HG02642 (cell line): ENCODE data around the gene GABBR2.
"Not testable (repeated sequence)": the region's sequence is repeated elsewhere in the genome, so short reads cannot be mapped to it uniquely, and the experiment has no call there.

Experiments
- ATAC-seq: cut with Tn5 transposase; IDR thresholded peaks from one replicate; pipeline ENCODE4 v1.9.1; 2021; ENCODE audit warnings: mild to moderate bottlenecking; ENCODE audit not compliant: unreplicated experiment, poor library complexity

GABBR2 gene

GRCh38 chr9:98530275-98530674, 178.5 kb downstream of the GABBR2 start:
- ATAC-seq: no peak

- no peak for ATAC-seq
Measured at GRCh38 chr9:98529841-98530240, 178.9 kb downstream of the GABBR2 start.

DNA sequence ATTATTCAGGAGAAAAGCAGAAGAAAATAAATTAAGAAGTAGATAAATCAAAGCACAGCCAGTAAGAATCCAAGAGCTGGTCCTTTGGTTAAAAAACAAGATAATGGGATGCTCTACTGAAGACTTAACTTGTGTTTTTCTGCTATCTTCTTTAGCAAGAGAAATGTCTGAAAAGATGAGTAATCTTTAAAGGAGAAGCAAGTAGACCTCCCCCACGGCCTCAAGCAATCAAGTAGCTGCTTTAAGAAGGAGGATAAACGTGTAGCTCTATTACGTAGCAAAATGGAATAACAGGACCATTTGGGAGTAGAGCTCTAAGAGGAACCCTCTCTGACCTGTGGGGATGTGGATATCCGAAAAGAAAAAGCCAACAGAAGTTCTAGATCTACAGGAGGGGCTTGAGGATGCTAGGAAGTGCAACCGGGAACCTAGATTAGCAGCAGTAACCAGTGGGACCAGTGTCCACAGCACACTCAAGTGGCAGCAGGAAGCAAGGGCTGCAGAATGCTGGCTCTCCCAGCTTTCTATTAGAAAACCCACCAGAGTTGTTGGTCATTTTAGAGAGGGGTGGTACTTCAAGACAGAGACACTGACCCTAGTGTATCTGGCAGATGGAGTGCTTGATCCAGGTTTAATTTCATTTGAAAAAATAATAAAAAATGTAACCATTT, 185.4 kb downstream of the GABBR2 start:
- no peak for ATAC-seq

GRCh38 chr9:98522487-98522886, 186.2 kb downstream of the GABBR2 start:
- no peak for ATAC-seq

GRCh38 chr9:98521141-98521540, 187.6 kb downstream of the GABBR2 start:
- no peak for ATAC-seq

- no peak for ATAC-seq
Measured at GRCh38 chr9:98520221-98520960, 188.3 kb downstream of the GABBR2 start.

DNA sequence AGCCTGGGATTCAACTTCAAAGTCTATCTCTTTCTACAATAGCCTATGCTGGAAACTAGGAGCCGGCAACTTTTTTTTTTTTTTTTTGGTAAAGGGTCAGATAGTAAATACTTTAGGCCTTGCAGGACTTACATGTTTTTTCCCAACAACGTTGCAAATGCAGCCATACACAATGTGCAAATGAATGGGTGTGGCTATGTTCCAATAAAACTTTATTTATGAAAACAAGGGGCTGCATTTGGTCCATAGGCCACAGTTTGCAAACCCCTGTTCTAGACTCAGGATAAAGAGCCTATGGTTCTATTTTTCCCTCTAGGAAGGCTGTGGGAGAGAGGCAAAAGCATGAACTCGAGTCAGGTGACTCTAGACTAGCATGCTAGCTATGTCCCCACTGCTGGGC, 189.1 kb downstream of the GABBR2 start:
- no peak for ATAC-seq

DNA sequence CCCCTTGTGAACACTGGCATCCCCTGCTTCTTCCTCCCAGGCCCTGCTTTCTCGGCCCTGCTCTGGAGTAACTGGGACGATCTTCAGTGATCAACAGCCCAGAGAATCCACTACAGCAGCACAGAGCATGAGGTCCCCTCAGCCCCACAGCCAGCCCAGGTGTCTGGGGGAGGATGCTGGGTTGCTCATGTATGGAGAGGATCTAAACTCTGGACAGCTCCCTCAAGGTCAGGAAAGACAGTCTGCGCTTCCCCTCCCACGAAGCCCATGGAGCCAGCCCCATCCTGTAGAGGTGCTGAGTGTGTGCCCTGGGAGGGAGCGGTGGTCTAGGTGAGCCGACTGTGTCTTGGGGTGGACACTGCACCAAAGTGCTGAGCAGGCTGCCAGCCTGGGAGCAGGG, 190.2 kb downstream of the GABBR2 start:
- no peak for ATAC-seq

DNA sequence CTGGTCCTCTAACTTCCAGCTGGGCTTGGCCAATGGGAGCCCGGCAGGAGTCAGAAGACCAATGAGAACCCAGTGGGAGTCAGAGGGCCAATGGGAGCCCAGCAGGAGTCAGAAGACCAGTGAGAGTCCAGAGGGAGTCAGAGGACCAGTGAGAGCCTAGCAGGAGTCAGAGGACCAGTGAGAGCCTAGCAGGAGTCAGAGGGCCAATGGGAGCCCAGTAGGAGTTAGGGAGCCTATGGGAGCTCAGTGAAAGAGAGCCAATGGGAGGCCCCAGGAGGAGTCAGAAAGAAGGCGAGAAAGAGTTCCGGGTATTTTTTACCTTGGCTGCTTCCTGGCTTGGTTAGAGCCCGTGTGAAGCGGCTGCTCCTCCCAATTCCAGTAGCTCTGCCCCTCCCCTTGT, 191.0 kb downstream of the GABBR2 start:
- no peak for ATAC-seq

GRCh38 chr9:98516897-98517503, 191.7 kb downstream of the GABBR2 start:
- ATAC-seq: no peak

GRCh38 chr9:98516205-98516896, 192.4 kb downstream of the GABBR2 start:
- no peak for ATAC-seq

DNA sequence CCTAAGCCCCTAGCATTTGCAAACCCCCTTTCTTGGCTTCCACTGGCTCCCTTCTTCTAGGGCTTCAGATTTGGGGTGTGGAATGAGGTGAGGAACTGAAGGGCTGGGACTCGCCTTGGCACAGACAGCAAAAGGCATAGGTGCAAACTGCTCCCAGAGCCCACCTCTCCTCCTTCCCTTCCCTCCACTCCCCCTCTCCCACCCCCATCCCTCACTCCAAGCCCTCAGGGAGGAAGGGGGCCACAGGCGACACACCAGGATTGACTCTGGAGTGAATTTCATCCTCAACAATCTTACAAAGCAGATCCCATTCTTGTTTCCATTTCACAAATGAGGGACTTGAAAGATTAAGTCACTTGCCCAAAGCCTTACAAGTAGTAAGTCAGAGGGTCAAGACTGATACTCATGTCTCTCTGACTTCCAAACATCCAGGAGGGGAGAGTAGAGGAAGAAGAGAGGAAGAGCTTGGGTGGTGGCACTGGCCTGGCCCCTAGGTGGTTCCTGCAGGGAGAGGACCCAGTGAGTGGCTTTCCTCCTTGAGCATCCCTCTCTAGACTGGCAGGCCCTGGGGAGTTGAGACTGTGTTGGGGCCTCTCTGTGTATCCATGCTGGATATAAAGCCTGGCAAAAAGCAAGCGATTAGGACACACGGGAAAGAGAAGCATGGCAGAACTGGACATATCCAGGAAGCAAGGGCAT, 193.1 kb downstream of the GABBR2 start:
- ATAC-seq: no peak

GRCh38 chr9:98514841-98515240, 193.9 kb downstream of the GABBR2 start:
- ATAC-seq: no peak

DNA sequence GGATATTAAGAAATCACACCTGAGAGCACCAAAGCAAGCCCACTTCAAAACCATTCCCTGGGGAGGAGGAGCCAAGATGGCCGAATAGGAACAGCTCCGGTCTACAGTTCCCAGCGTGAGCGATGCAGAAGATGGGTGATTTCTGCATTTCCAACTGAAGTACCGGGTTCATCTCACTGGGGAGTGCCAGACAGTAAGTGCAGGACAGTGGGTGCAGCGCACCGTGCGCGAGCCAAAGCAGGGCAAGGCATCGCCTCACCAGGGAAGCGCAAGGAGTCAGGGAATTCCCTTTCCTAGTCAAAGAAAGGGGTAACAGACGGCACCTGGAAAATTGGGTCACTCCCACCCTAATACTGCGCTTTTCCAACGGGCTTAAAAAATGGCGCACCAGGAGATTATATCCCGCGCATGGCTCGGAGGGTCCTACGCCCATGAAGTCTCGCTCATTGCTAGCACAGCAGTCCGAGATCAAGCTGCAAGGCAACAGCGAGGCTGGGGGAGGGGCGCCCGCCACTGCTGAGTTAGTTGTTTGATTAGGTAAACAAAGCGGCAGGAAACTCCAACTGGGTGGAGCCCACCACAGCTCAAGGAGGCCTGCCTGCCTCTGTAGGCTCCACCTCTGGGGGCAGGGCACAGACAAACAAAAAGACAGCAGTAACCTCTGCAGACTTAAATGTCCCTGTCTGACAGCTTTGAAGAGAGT, 200.4 kb downstream of the GABBR2 start:
- ATAC-seq: not testable (repeated sequence)

GRCh38 chr9:98506422-98507054, 202.2 kb downstream of the GABBR2 start:
- ATAC-seq: no peak

DNA sequence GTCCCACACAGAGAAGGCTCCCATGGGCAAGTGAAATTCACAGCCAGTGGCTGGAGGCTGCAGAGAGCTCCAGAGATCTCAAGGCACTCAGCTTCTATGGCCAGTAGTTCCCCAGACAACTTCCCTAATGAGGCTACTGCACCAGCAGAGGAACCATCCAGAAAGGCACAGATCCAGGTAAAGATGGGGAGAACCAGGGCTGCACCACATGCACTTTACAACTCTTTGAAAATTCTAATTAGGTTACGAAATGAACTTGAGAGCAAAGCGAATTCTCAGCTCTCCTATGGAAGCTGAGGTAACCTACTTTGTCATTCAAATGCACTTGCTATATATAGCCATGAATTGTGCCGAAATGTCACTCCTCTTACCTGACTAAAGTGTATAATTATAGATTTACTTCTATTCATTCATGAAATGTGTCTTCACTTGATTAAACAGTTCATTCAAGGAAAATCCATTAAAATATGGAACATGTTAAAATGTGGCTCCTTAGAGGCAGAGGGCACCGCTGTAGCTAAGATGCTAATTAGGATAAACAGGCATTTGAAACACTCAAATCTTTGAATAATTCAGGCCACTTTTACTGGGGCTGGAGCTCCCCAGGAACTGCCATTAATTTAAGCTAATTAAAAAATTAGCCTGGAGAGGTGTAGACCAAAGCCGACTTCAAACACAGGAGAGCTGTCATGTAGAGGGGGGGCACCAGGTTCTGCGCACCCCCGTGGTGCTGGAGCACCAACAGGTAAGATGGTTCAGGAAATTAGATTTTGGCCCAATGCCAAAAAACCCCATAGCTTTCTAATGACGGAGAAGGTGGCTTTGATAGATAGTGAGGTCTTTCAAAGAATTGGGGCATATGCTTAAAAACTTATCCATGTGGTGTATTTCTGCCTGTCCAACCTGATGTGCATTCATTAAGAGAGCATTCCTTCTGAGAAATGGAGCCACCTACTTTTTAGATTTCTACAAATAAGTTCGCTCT, 204.1 kb downstream of the GABBR2 start:
- ATAC-seq: no peak

DNA sequence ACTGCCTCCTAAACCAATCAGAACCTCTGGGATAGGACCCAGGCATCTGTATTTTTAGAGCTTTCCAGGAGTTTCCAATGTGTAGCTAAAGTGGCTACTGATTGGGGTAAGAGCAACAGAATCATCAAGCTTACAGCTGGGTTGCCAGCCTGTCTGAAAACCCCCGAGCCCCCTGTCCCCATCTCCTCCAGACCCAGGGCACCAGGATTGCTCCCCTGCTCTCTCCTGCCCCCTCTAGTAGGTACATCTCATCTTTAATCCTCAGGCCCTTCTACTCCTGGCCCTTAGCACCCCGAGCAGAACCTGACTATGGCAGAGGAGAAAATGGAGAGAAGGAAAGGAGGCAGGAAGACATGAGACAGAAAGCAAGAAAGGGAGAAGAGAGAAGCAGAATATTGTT, 204.9 kb downstream of the GABBR2 start:
- ATAC-seq: no peak

DNA sequence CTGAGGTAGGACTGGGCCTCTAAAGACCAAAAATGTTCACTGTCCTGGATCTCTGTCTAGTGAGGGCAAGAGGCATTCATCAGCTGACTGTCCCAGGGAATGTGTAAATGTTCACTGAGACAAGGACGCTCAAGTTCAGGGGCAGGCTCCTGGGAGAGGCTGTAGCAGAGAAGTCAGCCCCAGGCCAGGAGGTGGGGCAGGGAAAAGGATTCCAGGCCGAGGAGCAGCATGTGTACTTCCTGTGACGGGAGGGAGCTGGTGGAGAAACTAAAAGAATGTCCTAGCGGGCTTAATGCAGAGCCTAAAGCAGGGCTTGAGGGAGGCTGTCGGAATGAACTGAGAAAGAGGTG, 205.8 kb downstream of the GABBR2 start:
- ATAC-seq: no peak
